GM19395 (cell line): ENCODE data around the gene GCAT.

ENCODE experiments used
- ATAC-seq: cut with Tn5 transposase; IDR thresholded peaks from one replicate; pipeline ENCODE4 v1.9.1; 2021; ENCODE audit warnings: mild to moderate bottlenecking, moderate library complexity; ENCODE audit not compliant: unreplicated experiment

The GCAT gene

DNA sequence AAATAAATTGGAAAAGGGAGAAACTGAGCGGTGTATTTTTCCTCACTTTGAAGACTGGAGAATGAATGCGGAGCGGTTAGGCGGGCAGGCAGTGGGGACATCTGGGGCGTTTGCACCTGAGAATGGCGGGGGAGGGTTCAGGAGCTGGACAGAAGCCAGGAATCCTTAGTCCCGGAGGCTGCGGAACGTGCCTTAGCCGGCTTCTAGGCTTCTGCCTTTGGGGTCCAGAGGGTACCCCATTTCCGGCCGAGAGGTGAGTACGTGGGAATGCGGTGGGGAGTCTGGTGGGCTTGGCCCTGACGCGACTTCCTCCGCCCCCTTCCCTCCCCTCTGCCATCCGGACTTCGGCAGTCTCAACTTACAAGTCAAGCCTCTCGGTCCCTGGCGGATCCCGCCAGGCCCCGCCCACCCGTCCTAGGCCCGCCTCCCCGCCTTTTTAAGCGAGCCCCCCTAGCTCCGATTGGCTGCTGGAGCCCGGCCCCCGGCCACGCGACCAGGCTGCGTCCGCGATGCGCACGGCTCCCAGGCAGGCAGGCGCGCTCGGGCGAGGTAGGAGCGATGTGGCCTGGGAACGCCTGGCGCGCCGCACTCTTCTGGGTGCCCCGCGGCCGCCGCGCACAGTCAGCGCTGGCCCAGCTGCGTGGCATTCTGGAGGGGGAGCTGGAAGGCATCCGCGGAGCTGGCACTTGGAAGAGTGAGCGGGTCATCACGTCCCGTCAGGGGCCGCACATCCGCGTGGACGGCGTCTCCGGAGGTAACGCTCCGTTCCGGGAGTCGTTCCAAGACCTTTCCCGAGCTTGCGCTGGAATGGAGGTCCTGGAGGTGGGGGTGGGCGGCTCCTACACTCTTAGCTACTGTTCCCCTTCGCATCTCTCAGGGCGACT, at the start of gene GCAT:
Gene GCAT (plus strand): TSS at position 525 of the 884 bp plus-strand sequence. CDS start 34 bp downstream, at position 559.
- peak; percentile 73 for ATAC-seq

DNA sequence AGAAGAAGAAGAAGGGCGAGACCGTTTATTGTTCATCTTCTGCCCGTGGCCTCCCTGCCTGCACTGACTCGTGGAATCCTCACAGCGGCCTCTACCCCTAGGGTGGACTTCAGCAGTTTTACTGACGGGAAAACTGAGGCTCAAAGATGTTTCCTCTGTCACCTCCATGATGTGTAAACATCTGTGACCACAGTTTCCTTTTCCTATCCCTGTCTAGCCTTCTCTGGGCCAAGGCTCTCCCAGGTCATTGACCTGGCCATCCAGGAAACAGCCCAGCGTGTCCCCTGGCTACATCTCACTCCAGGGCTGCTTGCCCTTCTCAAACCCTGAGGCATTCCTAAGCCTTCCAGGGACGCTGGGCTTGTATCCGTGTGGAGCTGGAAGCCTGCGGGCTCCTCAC, 49.0 kb upstream of the GCAT start:
- no peak for ATAC-seq

DNA sequence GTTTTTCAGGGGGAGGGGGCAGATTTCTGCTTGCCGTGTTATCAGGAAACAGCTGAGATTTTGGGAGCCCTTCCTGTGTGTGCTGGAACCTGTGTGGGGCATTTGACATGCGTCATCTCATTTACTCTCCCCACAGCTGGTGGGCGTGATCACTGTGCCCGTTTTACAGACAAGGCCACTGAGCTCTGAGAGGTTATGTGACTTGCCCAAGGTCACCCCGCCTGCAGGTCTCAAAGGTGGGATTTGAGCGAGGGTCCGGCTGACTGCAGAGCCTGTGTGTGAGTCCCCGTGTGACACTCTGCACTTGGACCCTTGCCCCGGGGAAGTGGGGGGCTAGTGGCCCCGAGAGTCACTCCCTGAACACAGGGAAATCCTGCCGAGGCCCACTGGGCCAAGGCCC, 48.5 kb upstream of the GCAT start:
- no peak for ATAC-seq

DNA sequence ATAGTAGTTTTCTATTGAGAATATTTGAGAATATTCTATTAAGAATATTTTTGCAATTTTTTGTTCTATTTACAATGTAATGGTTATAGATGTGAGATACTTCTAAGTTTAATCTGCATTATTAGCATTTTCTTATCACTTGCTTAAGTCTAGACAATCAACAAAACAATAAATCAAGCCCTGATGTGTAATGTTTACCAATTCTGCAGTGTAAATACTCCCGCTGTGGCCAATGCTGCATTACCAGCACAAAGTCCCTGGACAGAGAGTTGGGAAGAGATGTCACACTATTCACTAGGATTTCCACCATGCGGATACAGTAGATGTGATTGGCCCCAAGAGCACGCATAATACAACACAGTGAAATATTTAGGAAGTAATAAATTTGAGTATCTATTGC, 47.6 kb upstream of the GCAT start:
- ATAC-seq: no peak

DNA sequence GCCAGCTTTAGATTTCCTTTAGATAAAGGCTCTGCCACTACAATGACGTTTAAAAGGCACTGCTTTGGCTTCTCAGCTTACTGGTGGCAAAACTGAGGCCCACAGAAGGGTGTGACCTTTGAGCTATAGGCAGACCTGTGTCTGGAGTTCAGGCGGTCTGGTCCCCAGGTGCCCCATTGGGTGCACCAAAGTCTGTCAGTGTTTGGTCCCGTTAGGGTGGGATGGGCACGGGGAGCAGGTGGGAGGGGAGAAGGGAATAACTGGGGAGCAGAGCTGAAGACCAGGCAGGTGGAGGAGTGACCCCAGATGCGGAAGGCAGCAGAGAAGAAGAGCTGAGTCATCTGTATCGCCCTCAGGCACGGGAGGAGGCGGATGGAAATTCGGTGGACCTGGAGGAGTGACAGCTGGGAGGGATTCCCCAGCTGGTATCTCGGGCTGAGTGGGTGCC, 45.3 kb upstream of the GCAT start:
- ATAC-seq: no peak

DNA sequence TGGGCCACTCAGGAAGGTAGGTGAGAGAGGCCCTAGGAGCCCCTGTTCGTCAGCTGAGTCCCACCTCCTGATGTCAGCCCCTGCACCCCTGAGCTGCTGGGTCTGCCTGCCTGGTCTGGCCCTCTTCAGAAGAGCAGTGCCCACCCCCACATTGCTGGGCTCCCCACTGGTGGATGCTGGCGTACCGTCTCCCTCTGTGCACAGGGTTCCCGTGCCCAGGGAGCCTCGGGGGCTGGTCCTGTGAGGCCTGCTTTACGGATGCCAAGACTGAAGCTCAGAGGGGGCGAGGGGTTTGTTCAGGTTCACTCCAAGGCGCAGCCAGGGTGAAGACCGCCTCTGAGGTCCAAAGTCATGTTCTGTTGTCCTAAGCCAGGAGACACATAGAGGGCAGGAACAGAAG, 44.7 kb upstream of the GCAT start:
- no peak for ATAC-seq

DNA sequence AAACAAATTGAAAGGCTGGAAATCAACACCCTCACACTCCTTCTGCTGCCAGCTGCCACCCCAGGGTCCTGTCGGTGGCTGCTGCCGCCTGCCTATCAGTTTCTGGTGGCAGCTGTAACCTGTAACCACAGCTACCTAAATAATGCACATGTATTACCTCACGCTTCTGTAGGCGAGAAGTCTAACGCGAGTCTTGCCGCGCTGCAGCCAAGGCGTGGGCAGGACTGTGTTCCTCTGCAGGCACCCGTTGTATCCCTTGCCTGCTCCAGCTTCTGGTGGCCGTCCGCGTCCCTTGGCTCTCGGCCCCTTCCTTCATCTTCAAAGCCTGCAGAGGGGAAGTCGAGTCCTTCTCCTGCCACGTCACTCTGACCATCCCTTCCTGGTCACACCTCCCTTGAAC, 44.1 kb upstream of the GCAT start:
- ATAC-seq: no peak

DNA sequence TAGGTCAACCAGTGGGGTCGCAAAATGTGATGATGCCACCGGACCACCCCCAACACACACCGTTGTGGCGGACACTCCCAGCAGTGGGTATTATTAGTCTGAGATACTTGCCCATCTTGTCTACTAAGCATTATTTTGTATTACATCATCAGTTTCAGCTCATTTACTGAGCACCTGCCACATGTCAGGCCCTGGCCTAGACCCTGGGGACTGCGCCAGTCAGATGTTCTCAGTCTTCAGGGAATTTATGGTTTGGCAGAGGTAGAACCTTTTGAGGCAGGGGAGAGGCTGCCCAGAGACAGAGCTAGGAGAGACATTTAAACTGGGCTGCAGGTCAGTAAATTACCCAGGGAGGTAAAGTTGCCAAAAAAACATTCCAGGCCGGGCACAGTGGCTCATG, 43.1 kb upstream of the GCAT start:
- ATAC-seq: no peak

DNA sequence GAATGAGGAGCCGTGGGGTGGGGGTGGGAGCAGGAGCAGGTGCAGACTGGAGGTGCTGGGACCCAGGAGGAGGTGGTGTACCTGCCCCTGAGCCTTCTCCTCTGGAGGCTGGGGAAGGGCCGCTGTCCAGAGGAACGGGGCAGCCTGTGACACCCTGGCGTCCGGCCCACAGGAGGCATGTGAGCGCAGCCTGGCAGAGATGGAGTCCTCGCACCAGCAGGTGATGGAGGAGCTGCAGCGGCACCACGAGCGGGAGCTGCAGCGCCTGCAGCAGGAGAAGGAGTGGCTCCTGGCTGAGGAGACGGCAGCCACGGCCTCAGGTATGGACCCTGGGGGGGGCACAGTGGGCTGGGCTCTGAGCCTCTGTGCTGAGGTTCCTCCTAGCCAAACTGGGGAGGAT, 42.2 kb upstream of the GCAT start:
- ATAC-seq: no peak

DNA sequence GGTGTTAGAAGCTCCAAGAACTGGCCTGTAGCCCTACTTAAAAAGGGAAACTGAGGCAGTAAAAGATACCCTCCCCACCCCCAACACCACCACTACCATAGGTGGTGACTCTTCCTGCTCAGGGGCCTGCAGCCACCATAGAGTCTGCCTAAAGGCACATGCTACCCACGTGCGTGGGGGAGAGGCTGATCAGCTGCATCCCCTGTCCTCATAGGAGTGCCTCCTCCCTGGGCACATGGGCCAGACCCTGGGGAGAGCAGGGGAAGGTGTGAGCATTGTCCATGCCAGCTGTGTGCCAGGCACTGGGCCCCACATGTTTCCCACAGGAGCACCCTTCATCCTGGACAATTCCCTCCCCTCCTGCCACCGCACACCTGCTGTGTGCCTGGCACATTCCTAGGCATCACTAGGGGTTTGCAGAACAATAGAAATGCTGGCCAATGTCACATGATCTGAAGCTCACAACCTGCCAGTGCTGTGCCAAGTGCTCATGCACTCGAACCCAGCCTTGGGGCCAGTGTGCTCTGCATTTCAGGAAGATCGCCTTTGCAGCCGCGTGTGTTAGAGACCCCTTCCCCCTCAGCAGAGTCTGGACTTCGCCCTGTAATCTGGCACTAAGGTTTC, 41.7 kb upstream of the GCAT start:
- ATAC-seq: no peak

DNA sequence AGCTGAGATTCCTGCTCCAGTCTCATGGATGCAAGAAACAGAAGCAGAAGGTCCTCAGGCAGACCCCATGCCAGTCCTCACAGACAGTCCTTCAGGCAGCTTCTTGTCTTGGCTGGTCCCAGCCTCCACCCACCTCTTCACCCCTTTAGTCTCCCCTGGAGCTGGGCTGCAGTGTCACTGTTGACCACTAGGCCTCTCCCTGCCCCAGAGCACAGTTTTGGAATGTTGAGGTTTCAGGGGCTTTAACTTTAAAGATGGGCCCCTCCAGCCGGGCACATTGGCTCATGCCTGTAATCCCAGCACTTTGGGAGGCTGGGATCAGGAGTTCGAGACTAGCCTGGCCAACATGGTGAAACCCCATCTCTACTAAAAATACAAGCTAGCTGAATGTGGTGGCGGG, 39.5 kb upstream of the GCAT start:
- ATAC-seq: no peak

DNA sequence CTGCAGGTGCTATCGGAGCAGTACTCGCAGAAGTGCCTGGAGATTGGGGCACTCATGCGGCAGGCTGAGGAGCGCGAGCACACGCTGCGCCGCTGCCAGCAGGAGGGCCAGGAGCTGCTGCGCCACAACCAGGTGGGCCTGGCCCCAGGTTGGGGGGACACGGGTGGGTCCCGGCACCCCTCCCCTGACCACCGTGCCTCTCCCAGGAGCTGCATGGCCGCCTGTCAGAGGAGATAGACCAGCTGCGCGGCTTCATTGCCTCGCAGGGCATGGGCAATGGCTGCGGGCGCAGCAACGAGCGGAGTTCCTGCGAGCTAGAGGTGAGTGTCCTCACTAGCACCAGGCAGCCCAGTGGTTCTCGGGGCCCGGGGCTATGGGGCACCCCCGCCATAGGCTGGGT, 38.7 kb upstream of the GCAT start:
- ATAC-seq: no peak

DNA sequence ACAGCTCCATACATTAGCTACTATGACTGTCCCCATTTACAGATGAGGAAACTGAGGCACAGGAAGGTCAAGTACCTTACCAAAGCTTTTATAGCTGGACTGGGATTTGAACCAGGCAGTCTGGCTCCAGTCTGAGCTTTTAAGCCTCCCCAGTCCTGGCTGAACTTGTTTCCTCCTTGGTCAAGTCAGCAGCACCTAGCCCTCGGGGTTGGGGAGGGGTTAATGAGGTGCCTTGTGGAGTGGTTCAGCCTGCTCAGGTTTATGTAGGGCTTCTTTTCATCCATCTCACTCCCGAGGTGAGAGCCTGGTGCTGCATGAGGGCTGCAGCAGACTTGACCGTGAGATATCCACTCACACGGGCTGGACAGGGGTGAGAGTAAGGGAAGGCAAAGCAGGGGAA, 36.7 kb upstream of the GCAT start:
- no peak for ATAC-seq

DNA sequence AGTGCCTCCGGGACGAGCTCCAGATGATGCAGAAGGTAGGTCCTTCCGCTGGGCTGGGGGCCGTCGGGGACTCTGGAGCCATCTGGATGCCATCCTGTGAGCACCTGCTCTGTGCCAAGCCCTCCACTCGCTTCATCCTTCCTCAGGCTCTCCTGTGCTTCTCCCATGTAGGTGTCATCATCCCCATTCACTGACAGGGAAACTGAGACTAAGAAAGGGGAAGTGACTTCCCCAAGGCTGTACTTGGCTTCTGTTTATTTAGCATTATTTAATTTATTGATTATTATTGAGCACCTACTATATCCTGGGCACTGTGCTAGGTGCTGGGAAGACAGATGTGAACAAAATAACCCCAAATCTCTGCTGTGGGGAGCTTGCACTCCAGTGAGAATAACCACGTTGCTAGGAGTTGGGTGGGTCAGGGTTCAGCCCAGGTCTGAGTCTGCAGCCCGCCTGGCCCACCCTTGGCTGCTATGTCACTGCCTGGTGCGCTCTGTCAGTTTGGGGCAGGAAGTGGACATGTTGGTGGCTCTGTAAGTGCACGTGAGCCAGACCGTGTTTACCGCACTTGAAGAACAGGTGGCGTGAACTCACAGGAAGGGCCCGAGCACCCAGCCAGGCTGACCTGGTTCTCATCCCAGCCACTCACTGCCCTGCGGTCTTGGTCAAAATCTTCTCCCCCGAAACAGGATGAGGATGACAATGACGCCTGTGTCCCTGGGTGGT, 35.9 kb upstream of the GCAT start:
- ATAC-seq: no peak

DNA sequence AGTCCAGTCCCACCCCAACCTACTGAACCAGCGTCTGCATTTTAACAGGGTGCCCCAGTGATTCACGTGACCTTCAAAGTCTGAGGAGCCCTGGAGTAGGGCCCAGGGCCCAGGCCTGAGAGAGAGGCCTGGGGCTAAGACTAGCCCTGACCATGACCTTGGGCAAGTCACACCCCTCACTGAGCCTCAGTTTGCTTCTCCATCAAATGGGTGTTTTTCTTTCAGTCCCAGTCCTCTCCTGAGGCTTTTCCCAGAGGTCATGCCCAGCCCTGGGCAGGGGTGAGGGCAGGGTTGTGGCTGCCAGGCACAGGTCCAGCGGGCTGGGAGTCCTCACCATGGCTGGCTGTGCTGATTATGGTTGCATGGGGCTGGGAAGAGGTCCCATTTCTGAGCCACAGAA, 33.0 kb upstream of the GCAT start:
- no peak for ATAC-seq

DNA sequence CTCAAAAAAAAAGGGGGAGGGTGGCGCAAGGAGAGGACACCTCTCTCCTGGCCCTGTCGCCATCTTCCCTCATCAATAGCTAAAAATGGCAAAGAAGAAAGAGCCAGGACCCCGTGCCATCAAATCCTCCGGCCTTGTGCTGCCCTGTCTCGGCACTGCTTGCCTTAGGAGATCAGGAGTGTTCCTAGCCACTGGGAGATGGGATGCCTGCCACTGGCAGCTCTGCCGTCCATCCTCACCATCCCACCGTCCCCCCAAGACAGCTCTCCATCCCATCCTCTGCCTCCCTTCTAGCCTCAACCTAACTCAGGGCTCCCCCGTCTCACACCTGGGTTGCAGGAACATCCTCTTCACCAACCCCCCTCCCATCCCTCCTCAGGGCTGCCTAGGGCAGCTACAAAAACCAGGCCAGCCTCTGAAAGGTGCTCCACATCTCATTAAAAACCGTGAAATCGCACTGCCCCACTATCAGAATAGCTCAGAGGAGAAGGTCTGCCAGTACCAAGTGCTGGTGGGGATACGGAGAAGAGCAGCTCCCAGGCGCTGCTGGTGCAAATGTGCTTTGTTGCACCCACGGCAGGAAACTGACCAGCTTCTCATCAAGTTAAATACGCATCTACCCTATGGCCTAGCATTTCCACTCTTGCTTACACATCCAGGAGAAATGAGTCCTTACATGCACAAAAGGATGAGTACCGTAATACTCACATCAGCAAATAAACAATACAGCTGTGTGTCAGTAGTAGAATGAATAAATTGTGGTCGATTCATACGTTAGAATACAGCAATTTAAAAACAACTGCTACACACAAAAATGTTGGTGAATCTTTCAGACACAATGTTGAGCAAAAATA, 31.7 kb upstream of the GCAT start:
- ATAC-seq: no peak

DNA sequence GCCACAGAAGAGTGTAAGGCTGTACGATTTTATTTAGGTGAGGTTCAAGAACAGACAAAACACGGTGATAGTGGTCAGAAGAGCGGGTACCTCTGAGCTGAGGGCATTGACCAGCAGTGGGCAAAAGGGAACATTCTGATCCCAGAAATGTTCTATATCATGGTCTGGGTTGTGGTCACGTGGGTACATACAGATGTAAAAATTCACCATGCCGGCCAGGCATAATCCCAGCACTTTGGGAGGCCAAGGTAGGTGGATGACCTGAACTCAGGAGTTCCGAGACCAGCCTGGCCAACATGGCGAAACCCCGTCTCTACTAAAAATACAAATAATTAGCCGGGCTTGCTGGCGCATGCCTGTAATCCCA, 31.1 kb upstream of the GCAT start:
- ATAC-seq: no peak

DNA sequence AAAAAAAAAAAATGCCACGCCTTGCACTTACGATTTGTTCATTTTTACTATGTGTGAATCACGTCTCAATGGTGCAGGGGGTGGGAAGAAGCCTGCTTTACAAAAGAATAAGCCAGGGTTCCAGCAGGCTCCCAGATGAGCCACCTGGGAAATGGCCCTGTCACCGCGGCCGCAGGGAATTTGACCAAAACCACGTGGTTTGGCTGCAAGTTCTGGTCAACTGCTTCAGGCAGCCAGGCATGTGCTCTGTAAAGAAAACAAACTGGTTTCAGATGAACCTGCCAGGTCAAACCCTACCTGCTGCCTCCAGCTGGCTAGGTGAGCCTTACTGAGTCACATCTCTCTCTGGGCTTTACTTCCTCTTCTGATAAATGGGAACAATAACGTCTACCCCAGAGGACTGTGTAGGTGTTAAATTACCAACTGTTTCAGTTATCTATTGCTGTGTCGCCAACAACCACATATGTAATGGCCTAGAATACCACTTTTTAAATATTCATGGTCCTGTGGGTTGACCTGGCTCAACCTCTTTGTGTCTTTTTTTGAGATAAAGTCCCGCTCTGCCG, 30.5 kb upstream of the GCAT start:
- no peak for ATAC-seq

DNA sequence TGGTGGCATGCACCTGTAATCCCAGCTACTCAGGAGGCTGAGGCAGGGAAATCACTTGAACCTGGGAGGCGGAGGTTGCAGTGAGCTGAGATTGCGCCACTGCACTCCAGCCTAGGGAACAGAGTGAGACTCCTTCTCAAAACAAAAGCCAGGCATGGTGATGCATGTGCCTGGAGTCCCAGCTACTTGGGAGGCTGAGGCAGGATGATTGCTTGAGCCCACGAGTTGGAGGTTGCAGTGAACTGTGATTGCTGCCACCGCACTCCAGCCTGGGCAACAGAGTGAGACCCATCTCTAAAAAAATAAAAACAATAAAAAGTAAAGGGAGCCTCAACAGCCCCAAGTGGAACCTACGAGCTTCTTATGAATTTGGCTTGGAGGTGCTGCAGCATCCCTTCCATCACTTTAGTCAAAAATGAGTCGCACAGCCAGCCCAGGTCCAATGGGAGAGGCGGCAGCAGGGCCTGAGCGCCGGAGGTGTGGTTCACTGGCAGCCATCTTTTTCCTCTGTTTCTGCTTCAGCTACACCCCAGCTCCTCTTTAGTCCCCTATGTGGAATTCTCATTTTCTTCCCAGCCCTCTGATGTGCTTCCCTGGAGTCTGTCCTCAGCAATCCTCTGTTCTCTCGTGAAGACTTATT, 29.2 kb upstream of the GCAT start:
- no peak for ATAC-seq

DNA sequence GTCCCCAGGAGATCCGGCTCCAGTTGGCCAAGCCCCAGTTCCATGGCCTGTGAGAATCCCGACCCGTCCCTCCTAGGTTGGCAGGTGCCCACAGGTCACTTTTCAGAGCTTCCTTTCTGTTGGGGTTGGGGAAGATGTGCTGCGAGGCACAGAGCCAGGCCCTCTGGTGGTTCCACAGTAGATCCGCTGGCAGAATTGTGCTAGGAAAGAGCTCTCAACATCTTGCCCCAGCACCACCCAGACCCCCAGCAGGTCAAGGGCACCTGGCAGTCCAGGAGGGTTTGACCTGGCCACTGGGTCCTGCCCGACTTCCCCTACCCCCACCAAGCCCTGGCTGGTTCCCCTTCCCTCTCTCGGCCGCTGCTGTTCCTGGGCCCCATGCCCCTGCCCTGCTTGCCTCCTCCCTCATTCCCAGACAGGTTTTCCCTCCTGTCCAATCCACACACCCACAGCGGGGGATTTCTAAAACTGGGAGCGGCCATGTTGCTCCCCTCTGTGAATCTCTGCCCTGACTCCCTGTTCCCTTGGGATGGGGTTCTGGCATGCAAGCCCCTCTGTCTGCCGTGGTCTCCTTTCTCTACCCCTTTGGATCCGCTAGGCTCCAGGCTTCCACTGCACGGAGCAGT, 26.2 kb upstream of the GCAT start:
- no peak for ATAC-seq
